NCI-H2029 treated with DMSO at 0.1 percent for 48 hours (cell line): ENCODE measurements around the gene ARHGAP29.

Source experiments
- DNase-seq: peaks from one replicate; lab custom pipeline; 2025; lab: John Stamatoyannopoulos, UW

The ARHGAP29 gene

GRCh38 chr1:94235189-94236012 is 2.0 kb downstream of the ARHGAP29 start:
- DNase-seq = no peak

- DNase-seq = no peak
These were observed 2.8 kb downstream of the ARHGAP29 start for GRCh38 chr1:94234615-94235014.

DNA sequence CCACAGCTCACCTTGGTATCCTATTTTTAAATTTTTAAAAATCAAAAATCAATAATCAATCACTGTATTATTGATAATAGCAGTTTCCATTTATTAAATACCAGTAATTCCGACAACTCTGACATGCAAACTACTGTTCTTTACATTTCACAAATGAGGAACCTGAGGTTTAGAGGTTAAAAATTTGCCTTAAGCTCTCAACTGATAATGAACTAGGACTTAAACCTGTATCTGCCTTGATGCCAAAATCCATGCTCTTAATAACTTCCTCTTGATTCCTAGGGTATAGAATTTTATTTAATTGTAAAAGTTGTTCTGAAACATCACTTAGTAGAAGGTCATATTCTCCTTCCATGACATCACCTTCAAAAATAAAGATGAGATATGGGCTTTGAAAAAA is 5.6 kb downstream of the ARHGAP29 start:
- DNase-seq = no peak

DNA sequence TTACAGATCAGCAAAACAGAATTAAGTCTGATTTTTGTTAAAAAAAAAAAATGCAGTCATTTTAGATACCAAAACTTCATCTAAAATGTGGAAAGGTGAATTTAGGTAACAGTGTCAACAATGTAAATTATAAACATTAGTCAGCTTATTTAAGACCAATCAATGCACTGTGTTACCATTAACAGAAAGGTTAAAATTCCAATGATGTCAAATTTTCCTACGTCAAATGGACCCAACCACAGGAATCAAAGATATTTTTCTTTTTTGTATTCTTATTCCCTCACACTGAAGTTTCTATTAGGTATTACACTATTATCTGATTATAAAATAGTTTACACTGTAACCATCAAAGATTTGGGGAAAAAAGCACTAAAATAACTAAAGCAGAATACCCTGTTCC is 6.5 kb downstream of the ARHGAP29 start:
- DNase-seq = no peak

- DNase-seq = no peak
These were observed 8.6 kb downstream of the ARHGAP29 start for GRCh38 chr1:94228640-94229375.

- DNase-seq = no peak
These were observed 9.8 kb downstream of the ARHGAP29 start for GRCh38 chr1:94227624-94228023.

DNA sequence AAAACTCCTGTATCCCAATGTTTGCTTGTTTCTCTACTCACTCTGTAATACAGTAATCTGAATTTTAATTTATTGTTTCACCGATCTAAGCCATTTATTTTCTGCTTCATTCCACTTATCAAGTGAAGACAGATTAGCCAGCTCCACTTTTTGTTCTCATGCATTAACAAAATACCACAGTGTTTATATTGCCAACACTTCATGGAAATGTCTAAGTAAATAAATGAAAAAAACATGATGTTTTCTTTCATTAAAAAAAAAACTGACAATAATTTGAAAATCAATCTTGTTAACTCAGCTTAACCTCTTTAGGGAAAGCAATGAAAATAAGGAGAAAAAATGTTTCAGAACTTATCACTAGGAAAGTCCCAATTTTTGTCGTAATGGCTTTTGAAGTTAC is 11.5 kb downstream of the ARHGAP29 start:
- DNase-seq = no peak

DNA sequence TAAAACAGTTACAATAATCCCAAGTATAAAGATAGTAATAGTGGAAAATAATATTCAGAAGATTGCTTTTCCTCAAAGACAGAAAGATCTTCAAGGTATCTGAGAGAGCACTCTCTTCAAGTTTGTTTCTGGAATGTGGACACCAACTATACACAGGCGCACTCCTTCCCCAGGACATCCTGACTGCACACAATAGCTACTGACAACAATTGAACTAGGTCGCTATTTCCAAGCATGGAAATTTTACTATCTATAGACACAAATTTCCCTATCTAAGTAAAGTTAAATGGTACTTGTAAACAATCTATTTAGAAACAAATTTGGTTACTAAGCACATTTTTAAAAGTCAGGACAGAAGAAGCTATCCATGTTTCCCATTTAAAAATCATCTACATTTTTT is 19.1 kb downstream of the ARHGAP29 start:
- DNase-seq = no peak

- DNase-seq = no peak
These were observed 21.4 kb downstream of the ARHGAP29 start for GRCh38 chr1:94215955-94216354.

DNA sequence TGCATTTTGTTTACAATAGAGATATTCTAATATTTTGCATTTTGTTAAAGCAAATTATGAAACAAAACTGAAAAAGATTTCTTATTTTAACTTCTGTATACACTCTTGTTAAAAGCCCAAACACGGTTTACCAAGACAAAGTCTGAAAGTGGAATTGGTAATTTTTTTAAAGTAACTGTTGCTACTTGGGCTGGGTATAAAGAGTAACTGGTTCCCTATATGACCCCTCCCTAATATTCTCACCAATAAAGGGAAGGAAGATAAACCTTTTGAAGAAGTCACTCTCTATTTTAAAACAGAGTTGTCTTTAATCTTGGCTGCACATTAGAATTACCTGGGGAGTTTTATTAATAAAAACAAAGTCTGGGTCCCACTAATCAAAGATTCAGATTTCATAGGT is 27.4 kb downstream of the ARHGAP29 start:
- DNase-seq = no peak

- no peak for DNase-seq
These were observed 28.0 kb downstream of the ARHGAP29 start for GRCh38 chr1:94209425-94209824.

DNA sequence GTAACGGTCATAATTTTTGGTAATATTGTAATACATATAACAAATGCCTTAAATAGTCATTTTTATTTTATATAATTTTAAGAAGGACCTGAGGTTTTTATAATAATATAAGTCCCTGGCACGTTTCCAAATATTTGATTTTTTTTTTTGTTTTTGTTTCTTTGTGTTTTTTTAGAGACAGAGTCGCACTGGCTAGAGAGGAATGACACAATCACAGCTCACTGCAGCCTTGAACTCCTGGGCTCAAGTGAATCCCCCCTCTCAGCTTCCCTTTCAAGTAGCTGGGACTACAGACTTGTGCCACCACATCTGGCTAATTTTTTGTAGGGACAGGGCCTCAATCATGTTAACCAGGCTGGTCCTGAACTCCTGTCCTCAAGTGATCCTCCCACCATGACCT is 29.7 kb downstream of the ARHGAP29 start:
- DNase-seq = no peak

DNA sequence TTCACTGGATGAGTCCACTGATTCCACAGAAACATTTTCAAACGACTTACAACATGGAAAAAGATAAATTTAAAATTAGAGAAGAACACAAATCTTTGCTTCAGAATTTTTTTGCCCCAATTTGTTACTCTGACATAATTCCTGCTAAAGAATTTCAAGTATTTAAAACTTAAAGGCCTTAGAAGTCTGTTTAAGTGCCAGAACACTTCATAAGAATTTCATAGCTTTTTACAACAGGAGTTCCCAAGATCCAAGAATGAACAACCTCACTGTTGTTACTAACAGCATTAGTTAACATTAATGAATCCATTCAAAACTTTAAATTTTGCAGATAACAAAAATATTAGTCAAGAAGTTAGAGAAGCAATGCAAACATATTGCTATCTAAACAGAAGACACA is 31.7 kb downstream of the ARHGAP29 start:
- DNase-seq = no peak

- DNase-seq = no peak
These were observed 35.1 kb downstream of the ARHGAP29 start for GRCh38 chr1:94202241-94202640.

GRCh38 chr1:94199398-94199797 is 38.0 kb downstream of the ARHGAP29 start:
- no peak for DNase-seq

DNA sequence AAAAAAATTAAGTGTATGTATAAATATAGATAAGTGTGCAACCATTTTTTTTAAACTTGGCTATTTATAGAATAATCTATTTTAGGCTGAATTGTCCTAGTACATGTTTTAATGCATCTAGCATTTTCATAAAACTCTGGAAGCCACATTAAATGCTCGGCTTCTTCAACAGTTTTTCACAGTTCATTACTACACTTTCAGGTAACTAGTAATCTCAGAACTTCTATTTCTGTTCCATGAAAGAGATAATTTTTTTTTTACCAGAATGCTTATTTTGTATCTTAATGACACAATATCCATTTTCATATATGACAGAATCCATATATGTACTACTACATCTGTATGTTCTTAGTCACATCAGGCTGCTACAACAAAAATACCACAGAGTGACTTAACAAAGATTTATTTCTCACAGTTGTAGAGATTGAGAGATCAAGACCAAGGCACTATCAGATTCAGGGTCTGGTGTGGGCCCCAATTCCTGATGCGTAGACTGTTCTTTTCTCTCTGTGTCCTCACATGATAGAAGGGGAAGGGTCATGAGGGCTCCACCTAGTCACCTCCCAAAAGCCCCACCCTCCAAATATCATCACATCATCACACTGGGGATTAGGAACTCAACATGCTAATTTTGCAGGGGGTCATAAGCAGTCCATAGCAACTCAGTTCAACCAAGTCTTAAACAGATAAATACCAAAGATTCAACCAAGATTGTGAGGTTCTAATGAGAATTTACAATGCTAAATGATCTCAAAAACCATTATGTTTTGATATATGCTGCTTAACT is 43.1 kb downstream of the ARHGAP29 start:
- no peak for DNase-seq

DNA sequence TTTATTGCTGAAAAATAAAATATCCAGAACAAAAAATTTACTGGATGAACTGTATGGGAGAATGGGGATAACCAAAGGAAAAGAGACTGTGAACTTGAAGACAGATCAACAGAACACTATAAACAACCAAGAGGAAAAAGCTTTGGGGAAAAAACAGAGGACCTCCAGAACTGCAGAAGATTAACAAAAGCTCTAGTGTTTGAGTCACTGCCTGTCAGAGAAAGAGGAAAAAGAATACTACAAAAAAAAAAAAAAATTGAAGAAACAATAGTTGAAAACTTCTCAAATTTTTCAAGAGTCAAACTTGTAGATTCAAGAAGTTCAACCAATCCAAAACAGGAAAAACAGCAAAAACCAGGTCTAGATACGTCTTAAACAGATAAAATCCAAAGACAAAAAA is 44.3 kb downstream of the ARHGAP29 start:
- no peak for DNase-seq

- DNase-seq = no peak
These were observed 46.2 kb downstream of the ARHGAP29 start for GRCh38 chr1:94191216-94191615.

DNA sequence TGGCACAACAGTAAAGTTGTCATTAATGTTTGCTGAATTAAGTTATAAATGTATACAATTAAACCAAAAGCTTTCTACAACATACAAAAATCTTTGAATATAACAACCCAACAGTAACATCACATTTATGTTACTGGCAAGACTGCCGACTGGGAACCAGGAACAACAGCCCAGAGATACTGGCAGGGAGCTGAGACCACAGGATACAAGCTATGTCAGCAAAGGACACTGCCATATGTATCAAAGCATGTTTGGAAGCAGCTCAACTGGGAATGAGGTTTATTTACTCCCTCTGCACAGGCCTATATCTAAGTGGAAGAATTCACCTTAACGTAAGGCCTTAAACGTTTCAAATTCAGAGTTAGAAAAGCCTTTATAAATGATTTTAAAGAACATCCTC is 50.4 kb downstream of the ARHGAP29 start:
- DNase-seq = no peak

DNA sequence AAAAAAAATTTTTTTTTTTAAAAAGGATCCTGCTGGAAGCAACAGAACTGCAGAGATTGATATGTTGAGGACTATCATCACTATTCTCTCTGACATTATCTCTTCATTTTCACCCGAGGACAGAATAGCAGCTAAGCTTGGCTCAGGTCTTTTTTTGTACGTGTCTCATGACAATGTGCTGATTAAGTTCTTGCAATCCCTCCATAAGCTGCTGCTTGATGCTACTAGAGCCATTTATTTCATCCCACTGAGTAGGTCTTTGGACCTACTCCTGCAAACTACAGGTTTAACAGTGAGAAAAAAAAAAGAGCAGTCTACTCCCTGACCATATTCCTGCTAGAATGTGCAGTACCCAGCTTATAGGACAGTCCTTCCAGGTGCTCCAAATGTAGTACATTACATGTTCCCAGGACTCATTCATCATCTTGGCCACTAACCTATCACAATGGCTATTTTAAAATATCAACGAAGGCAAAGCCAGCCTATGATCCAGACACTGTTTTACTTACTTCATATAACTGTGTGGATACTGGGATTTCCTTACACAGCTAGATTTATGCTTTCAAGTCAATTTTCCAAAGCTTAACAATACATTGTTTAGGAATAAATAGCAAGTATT is 54.1 kb downstream of the ARHGAP29 start:
- DNase-seq = no peak

DNA sequence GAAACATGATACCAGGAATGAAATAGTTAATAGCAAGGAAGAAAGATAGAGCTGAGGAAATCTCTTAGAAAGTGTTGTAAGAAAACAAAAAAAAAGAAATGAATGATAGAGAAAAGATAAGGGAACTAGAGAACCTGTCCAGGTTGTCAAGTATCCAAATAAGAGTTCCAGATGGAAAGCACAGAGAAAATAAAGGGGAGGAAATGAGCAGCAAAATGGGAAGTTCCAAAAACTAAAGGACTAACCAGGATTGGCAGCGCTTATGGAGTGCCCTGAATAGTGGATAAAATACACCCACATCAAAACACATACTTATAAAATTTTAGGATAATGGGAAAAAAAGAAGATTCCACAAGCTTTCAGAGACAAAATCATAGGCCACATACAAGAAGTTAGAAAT is 55.2 kb downstream of the ARHGAP29 start:
- no peak for DNase-seq

DNA sequence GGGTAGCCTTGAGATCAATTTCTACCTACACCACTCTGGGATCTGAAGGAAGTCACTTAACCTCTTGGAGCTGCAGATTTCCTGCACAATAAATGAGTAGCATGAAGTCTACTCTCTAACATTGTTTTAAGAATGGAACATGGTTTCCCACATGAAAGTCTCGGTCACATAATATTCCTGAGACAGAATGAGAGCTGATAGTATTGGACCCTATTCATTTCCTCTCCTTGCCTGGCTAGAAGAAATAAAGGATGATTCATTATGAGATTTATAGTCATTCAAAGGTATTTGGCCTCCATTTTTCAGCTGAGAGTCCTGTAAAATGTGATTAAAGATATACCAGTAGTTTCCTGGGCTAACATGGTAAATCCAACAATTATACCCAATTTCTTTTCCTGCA is 56.7 kb downstream of the ARHGAP29 start:
- no peak for DNase-seq
